Cerebellar nuclear complex (tissue), 1 donor: ENCODE data around the gene HYAL3.
"Not testable (repeated sequence)": the region's sequence is repeated elsewhere in the genome, so short reads cannot be mapped to it uniquely, and the experiment has no call there.

Source experiments
- DNase-seq, 2 experiments: peaks; one replicate each; lab custom pipeline; 2025; lab: John Stamatoyannopoulos, UW

Gene HYAL3

GRCh38 chr3:50314342-50314741 lies 15.1 kb upstream of the HYAL3 start:
- DNase-seq: no peak

- DNase-seq: not testable (repeated sequence)
Measured at GRCh38 chr3:50312041-50312440, 12.8 kb upstream of the HYAL3 start.

GRCh38 chr3:50304601-50305000 lies 5.4 kb upstream of the HYAL3 start:
- no peak for DNase-seq

- no peak for DNase-seq
Measured at GRCh38 chr3:50303013-50303815, 4.0 kb upstream of the HYAL3 start, which contains the start of gene HYAL1. TSS of gene HYAL1 (minus strand) at chr3:50303574. CDS start at chr3:50302956, 618 bp downstream.

- no peak for DNase-seq
Measured at GRCh38 chr3:50302095-50303012, 3.1 kb upstream of the HYAL3 start.

- no peak for DNase-seq
Measured at GRCh38 chr3:50300681-50301254, 1.6 kb upstream of the HYAL3 start.

- peak in 1 of 2 experiments; percentile 20 for DNase-seq
Measured at GRCh38 chr3:50299929-50300680, 900 bp upstream of the HYAL3 start.

GRCh38 chr3:50299638-50299928 lies 378 bp upstream of the HYAL3 start:
- no peak for DNase-seq

- DNase-seq: no peak
Measured at GRCh38 chr3:50297896-50298725, 1.1 kb downstream of the HYAL3 start.

- no peak for DNase-seq
Measured at GRCh38 chr3:50297384-50297775, 1.8 kb downstream of the HYAL3 start.

- DNase-seq: no peak
Measured at GRCh38 chr3:50296721-50297383, 2.4 kb downstream of the HYAL3 start.

- DNase-seq: no peak
Measured at GRCh38 chr3:50295553-50296431, 3.4 kb downstream of the HYAL3 start.

GRCh38 chr3:50294492-50295403 lies 4.5 kb downstream of the HYAL3 start:
- no peak for DNase-seq

- no peak for DNase-seq
Measured at GRCh38 chr3:50294089-50294488, 5.1 kb downstream of the HYAL3 start.

- no peak for DNase-seq
Measured at GRCh38 chr3:50293079-50293801, 6.0 kb downstream of the HYAL3 start.

GRCh38 chr3:50292159-50293078 lies 6.8 kb downstream of the HYAL3 start, which contains the start of gene IFRD2:
TSS of gene IFRD2 (minus strand) at chr3:50292429. CDS start at chr3:50292274, 155 bp downstream.
- peak; percentile 70 to 91 for DNase-seq
